ENCODE measurements around the gene CDH23.
A peak's percentile ranks its signal among the peaks of the same experiment; 100 is the strongest.

Gene CDH23

GRCh38 chr10:71811351-71811750 is 414.6 kb downstream of the CDH23 start:
- no peak for DNase-seq (ENCODE audit: low read depth in 2 of 2, low spot score in 1 of 2)

GRCh38 chr10:71812016-71812912 is 415.5 kb downstream of the CDH23 start:
- DNase-seq (ENCODE audit: low read depth in 2 of 2, low spot score in 1 of 2), result peak; percentile 62 to 66

GRCh38 chr10:71812913-71813590 is 416.3 kb downstream of the CDH23 start:
- DNase-seq (ENCODE audit: low read depth in 2 of 2, low spot score in 1 of 2), result no peak

- no peak for DNase-seq (ENCODE audit: low read depth in 2 of 2, low spot score in 1 of 2)
Observed at GRCh38 chr10:71814922-71815411, 418.2 kb downstream of the CDH23 start.

- no peak for DNase-seq (ENCODE audit: low read depth in 2 of 2, low spot score in 1 of 2)
Observed at GRCh38 chr10:71815515-71816130, 418.9 kb downstream of the CDH23 start.

GRCh38 chr10:71816421-71816851 is 419.7 kb downstream of the CDH23 start:
- DNase-seq (ENCODE audit: low read depth in 2 of 2, low spot score in 1 of 2), result no peak

GRCh38 chr10:71816936-71817618 is 420.4 kb downstream of the CDH23 start:
- DNase-seq (ENCODE audit: low read depth in 2 of 2, low spot score in 1 of 2), result no peak

- DNase-seq (ENCODE audit: low read depth in 2 of 2, low spot score in 1 of 2), result no peak
Observed at GRCh38 chr10:71817831-71818655, 421.3 kb downstream of the CDH23 start.

GRCh38 chr10:71818674-71819260 is 422.0 kb downstream of the CDH23 start:
- DNase-seq (ENCODE audit: low read depth in 2 of 2, low spot score in 1 of 2), result no peak

GRCh38 chr10:71819441-71819861 is 422.7 kb downstream of the CDH23 start:
- DNase-seq (ENCODE audit: low read depth in 2 of 2, low spot score in 1 of 2), result no peak

- no peak for DNase-seq (ENCODE audit: low read depth in 2 of 2, low spot score in 1 of 2)
Observed at GRCh38 chr10:71819985-71820384, 423.3 kb downstream of the CDH23 start.

GRCh38 chr10:71820966-71821365 is 424.2 kb downstream of the CDH23 start:
- no peak for DNase-seq (ENCODE audit: low read depth in 2 of 2, low spot score in 1 of 2)

GRCh38 chr10:71821909-71822763 is 425.4 kb downstream of the CDH23 start:
- no peak for DNase-seq (ENCODE audit: low read depth in 2 of 2, low spot score in 1 of 2)

- no peak for DNase-seq (ENCODE audit: low read depth in 2 of 2, low spot score in 1 of 2)
Observed at GRCh38 chr10:71823356-71823755, 426.6 kb downstream of the CDH23 start.

- no peak for DNase-seq (ENCODE audit: low read depth in 2 of 2, low spot score in 1 of 2)
Observed at GRCh38 chr10:71824333-71824732, 427.6 kb downstream of the CDH23 start.

- no peak for DNase-seq (ENCODE audit: low read depth in 2 of 2, low spot score in 1 of 2)
Observed at GRCh38 chr10:71825217-71825616, 428.5 kb downstream of the CDH23 start.

GRCh38 chr10:71827852-71828251 is 431.1 kb downstream of the CDH23 start:
- no peak for DNase-seq (ENCODE audit: low read depth in 2 of 2, low spot score in 1 of 2)

GRCh38 chr10:71828702-71829101 is 432.0 kb downstream of the CDH23 start:
- DNase-seq (ENCODE audit: low read depth in 2 of 2, low spot score in 1 of 2), result no peak

- DNase-seq (ENCODE audit: low read depth in 2 of 2, low spot score in 1 of 2), result no peak
Observed at GRCh38 chr10:71829171-71829570, 432.5 kb downstream of the CDH23 start.
